Midbrain (tissue), 1 donor: Measurements from ENCODE around the gene OGA.

Experiments used
- DNase-seq: peaks from one replicate; lab custom pipeline; 2025; lab: John Stamatoyannopoulos, UW

Gene OGA

GRCh38 chr10:101759309-101760247 is 58.7 kb downstream of the OGA start:
- no peak for DNase-seq

- no peak for DNase-seq
Observed at GRCh38 chr10:101758858-101759257, 59.4 kb downstream of the OGA start.

- DNase-seq, result no peak
Observed at GRCh38 chr10:101752241-101752640, 66.0 kb downstream of the OGA start.

GRCh38 chr10:101749047-101750016 is 68.9 kb downstream of the OGA start:
- DNase-seq, result no peak

- DNase-seq, result no peak
Observed at GRCh38 chr10:101748496-101748895, 69.7 kb downstream of the OGA start.

GRCh38 chr10:101745074-101745696 is 73.1 kb downstream of the OGA start:
- no peak for DNase-seq

GRCh38 chr10:101744267-101744666 is 74.0 kb downstream of the OGA start:
- DNase-seq, result no peak

GRCh38 chr10:101741938-101742337 is 76.3 kb downstream of the OGA start:
- no peak for DNase-seq

- no peak for DNase-seq
Observed at GRCh38 chr10:101736666-101737065, 81.6 kb downstream of the OGA start.
